RWPE2 (cell line): ENCODE measurements around the gene LPGAT1.

Source experiments
- ATAC-seq: fragments of 200-7000 bp; cut with Tn5 transposase; 3 replicates; pipeline ENCODE4 v1.9.1; 2021; ENCODE audit warnings: low read depth
- DNase-seq: peaks from one replicate; pipeline ENCODE4 v3.0.0-alpha.2; 2020; ENCODE audit warnings: low spot score
- H3K27ac ChIP-seq: fragments of 450-650 bp; 2 replicates; pipeline ENCODE4 v1.5.1; 2017; ENCODE audit warnings: mild to moderate bottlenecking; ENCODE audit not compliant: poor library complexity, severe bottlenecking
- H3K27me3 ChIP-seq: fragments of 250-450 bp; sonication (Bioruptor Pico); 2 replicates; pipeline ENCODE4 v1.5.1; 2021; ENCODE audit warnings: mild to moderate bottlenecking, moderate library complexity; ENCODE audit not compliant: insufficient read depth, poor library complexity, severe bottlenecking
- H3K36me3 ChIP-seq: fragments of 250-450 bp; sonication (Bioruptor Pico); 2 replicates; pipeline ENCODE4 v1.5.1; 2020; ENCODE audit warnings: low read depth, mild to moderate bottlenecking, moderate library complexity
- H3K4me1 ChIP-seq: fragments of 250-450 bp; sonication (Bioruptor Pico); 2 replicates; pipeline ENCODE4 v1.5.1; 2021; ENCODE audit warnings: mild to moderate bottlenecking, moderate library complexity; ENCODE audit not compliant: insufficient read depth, poor library complexity, severe bottlenecking
- H3K4me3 ChIP-seq: fragments of 250-450 bp; sonication (Bioruptor Pico); 2 replicates; pipeline ENCODE4 v1.5.1; 2021; ENCODE audit warnings: mild to moderate bottlenecking, moderate library complexity; ENCODE audit not compliant: severe bottlenecking
- H3K9me3 ChIP-seq: fragments of 250-450 bp; sonication (Bioruptor Pico); 2 replicates; pipeline ENCODE4 v1.5.1; 2021; ENCODE audit warnings: mild to moderate bottlenecking, moderate library complexity; ENCODE audit not compliant: severe bottlenecking
- TF ChIP-seq, protein P1 (sequence below): fragments of 450-650 bp; IDR thresholded peaks from one replicate; pipeline ENCODE4 v1.5.1; 2017; ENCODE audit warnings: mild to moderate bottlenecking, moderate library complexity; ENCODE audit not compliant: poor library complexity, severe bottlenecking

Gene LPGAT1

DNA sequence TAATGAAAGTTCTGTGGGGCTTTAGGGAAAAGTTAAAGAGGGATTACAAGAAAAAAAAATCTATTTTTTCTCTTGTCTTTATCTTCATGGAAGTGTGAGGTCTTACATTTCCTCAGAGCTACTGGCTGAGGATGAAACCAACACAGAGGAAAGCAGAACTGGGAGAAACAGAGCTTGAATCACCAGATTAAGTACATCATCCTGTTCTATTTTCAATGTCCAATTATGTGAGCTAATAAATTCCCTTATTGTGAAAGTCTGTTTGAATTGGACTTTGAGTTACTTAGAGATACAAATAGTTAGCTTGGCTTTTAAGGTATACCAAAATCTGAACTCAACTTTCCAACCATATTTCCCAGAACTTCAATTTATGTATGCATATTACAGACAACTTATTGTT, 69.2 kb downstream of the LPGAT1 start:
- no peaks in the 10 kb centered on the region for H3K4me1 ChIP-seq
- no peak for DNase-seq
- no peaks in the 10 kb centered on the region for H3K27me3 ChIP-seq
- no peak overlapping the region for H3K27ac ChIP-seq
- ATAC-seq = no peak
- no peaks in the 10 kb centered on the region for H3K9me3 ChIP-seq
- H3K4me3 ChIP-seq = no peak overlapping the region
- TF ChIP-seq, protein P1, sequence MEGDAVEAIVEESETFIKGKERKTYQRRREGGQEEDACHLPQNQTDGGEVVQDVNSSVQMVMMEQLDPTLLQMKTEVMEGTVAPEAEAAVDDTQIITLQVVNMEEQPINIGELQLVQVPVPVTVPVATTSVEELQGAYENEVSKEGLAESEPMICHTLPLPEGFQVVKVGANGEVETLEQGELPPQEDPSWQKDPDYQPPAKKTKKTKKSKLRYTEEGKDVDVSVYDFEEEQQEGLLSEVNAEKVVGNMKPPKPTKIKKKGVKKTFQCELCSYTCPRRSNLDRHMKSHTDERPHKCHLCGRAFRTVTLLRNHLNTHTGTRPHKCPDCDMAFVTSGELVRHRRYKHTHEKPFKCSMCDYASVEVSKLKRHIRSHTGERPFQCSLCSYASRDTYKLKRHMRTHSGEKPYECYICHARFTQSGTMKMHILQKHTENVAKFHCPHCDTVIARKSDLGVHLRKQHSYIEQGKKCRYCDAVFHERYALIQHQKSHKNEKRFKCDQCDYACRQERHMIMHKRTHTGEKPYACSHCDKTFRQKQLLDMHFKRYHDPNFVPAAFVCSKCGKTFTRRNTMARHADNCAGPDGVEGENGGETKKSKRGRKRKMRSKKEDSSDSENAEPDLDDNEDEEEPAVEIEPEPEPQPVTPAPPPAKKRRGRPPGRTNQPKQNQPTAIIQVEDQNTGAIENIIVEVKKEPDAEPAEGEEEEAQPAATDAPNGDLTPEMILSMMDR = no peak
- H3K36me3 ChIP-seq = no peaks in the 10 kb centered on the region

DNA sequence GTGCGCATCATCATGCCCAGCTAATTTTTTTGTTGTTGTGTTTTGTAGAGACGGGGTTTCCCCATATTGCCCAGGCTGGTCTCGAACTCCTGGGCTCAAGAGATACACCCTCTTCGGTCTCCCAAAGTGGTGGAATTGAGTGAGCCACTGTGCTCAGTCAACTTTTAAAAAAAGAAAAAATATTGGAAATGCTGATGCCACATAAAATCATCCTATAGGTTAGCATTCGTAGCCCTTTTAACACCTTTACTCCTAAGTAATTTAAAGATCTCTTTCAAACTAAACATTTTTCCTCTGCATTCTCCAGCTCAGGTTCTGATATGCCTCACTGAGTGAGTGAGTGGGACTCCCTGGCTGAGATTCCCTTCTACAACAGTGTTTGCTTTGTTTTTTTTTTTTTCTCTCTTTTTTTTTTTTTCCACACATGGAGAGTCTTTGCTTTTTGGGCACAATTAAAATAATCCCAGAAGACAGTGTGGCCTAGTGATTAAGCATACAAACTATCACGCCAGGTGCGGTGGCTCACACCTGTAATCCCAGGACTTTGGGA, 74.0 kb downstream of the LPGAT1 start:
- DNase-seq (no peak), ATAC-seq (no peak)
- H3K27me3 ChIP-seq = no peaks in the 10 kb centered on the region
- H3K9me3 ChIP-seq = no peaks in the 10 kb centered on the region
- no peak overlapping the region for H3K4me3 ChIP-seq
- H3K27ac ChIP-seq = no peak overlapping the region
- TF ChIP-seq, protein P1 = no peak
- H3K36me3 ChIP-seq = no peaks in the 10 kb centered on the region
- H3K4me1 ChIP-seq = no peaks in the 10 kb centered on the region

DNA sequence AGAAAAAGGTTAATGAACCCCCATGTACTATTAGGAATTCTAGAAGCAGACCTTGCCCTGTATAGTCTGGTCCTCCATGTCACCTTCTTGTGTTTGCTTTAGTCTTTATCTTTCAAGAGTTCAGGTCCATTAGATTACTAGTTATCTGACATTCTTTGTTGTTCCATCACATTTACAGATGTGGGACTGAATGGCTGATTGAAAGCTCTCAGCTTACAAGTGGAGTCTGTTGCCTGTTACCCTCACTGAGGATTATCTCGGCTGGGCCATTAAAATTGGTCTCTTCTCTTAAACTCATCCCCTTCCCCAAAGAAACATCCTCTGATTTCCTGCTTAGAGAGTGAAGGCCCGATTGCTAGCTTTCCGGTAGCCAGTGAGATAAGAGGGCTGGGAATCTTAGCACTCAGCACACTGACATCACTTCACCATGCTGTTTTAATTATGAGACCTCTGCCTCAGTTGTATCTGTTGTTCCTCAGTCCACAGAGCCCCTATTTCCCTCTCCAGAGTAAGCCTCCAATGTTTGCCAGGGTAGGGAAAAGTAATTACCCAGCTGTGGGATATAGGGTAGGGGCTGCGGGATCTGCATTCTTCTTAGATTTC, 76.8 kb downstream of the LPGAT1 start:
- no peak overlapping the region for H3K27ac ChIP-seq
- H3K4me3 ChIP-seq = no peak overlapping the region
- H3K9me3 ChIP-seq = no peaks in the 10 kb centered on the region
- H3K4me1 ChIP-seq = no peaks in the 10 kb centered on the region
- TF ChIP-seq, protein P1 = no peak
- H3K27me3 ChIP-seq = no peaks in the 10 kb centered on the region
- DNase-seq = no peak
- ATAC-seq = no peak
- H3K36me3 ChIP-seq = no peaks in the 10 kb centered on the region

DNA sequence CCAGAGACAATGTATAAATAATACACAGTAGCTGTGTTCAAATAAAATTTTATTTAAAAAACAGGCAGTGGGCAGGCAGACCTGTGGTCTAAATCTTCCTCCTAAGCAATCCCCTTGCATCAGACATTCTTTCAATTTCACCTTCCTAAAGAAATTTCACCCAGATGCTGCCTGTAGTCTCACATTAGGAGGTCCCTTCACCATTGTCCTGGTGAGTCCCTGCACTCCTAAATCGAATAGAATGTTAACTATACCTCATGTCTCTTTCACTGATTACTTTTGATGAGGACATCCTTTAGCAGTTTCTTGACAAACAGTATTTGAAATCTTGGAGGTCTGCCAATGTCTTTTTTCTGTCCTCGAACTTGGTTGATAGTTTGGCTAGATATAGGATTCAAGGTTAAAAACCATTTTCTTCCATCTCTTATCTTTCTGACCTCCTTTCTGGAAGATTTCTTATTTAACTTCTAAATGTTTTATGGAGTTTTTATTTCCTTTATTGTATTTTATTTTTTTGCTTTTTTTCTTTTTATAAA, 77.5 kb downstream of the LPGAT1 start:
- TF ChIP-seq, protein P1 = no peak
- ATAC-seq (no peak), DNase-seq (no peak)
- Histone ChIP-seq H3K9me3 (no peaks in the 10 kb centered on the region), H3K4me3 (no peak overlapping the region), H3K36me3 (no peaks in the 10 kb centered on the region), H3K4me1 (no peaks in the 10 kb centered on the region), H3K27me3 (no peaks in the 10 kb centered on the region), H3K27ac (no peak overlapping the region)

DNA sequence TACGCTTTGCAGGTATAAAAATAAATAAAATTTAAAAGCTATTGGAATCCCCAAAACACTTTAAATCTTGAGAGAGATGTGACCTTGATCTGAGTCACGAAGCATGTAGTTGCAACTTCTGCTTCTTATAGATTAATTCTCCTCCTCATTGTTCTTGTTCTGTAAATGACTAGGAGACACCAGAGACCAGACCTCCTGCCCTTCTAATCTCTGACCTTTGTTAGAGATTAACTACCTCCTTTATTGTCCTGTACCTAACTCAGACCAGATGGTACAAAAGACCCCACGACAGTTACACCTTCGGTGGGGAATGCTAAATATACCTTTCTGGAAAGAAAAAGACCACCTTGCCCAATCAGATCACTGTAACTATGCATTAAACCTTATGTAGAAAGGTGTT, 78.2 kb downstream of the LPGAT1 start:
- H3K27me3 ChIP-seq = no peaks in the 10 kb centered on the region
- H3K36me3 ChIP-seq = no peaks in the 10 kb centered on the region
- no peak overlapping the region for H3K27ac ChIP-seq
- DNase-seq = no peak
- H3K4me3 ChIP-seq = no peak overlapping the region
- no peaks in the 10 kb centered on the region for H3K9me3 ChIP-seq
- H3K4me1 ChIP-seq = no peaks in the 10 kb centered on the region
- TF ChIP-seq, protein P1 = no peak
- no peak for ATAC-seq
